Fibroblast of skin of left quadriceps (primary cell): ENCODE measurements around the gene POLR2J.
A peak's percentile ranks its signal among the peaks of the same experiment; 100 is the strongest.
"Not testable (repeated sequence)": the region's sequence is repeated elsewhere in the genome, so short reads cannot be mapped to it uniquely, and the experiment has no call there.

Source experiments
- DNase-seq, 2 experiments: peaks; one replicate each; pipeline ENCODE4 v3.0.0-alpha.2; 2013; ENCODE audit warnings: low read depth in 2 of 2

Gene POLR2J

GRCh38 chr7:102478314-102479208 is at the start of gene POLR2J:
TSS of gene POLR2J (minus strand) at chr7:102478922. CDS start at chr7:102478860, 62 bp downstream.
- DNase-seq, result peak; percentile 45 to 52

GRCh38 chr7:102527822-102528793 is 49.4 kb upstream of the POLR2J start:
- not testable (repeated sequence) for DNase-seq

GRCh38 chr7:102527182-102527581 is 48.5 kb upstream of the POLR2J start:
- not testable (repeated sequence) for DNase-seq

DNA sequence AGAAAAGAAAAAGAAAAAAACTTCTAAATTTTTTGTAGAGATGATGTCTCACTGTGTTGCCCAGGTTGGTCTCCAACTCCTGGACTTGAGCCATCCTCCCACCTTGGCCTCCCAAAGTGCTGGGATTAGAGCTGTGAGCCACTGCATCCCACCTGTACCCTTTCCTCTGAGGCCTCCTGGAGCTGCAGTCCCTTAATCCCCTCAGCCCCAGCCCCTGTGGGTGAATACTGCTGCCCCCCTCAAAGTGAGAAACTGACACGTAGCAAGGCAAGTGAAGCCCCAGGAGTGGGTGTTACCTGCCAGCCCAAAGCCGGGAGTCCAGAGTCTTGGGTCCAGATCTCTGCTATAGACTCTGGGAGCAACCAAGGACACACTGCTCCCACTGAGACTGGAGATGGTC is 46.1 kb upstream of the POLR2J start:
- not testable (repeated sequence) for DNase-seq

GRCh38 chr7:102520797-102521196 is 42.1 kb upstream of the POLR2J start:
- not testable (repeated sequence) for DNase-seq

DNA sequence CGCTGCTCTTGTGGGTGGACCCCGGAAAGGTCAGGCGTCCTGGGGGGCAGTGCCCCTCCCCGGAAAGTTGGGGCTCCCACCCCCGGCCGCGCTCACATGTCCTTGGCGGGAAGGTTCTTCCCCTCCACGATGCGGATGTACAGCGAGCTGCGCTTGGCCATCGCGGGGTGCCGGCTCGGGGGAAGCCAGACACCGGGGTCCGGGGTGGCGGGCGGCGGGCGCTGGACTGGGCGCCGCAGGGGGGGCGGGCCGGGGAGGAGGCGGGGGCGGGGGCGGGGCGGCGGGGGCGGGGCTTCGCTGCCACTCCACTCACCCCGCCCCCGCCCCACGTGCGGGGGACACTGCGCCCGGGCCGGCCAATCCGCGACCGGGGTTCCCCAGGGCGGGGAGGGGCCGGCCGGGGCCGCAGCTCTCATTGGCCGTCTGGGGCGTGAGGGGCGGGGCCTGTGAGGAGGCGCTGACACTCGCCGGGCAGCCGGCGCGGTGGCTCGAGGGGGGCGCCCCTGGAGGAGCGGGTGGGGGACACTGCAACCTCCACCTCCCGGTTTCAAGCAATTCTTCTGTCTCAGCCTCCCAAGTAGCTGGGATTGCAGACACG is 38.9 kb upstream of the POLR2J start, which contains the start of gene RASA4B:
TSS of gene RASA4B (minus strand) at position 228 of the 598 bp plus-strand sequence. CDS start at position 161, 67 bp downstream.
- DNase-seq, result not testable (repeated sequence)

DNA sequence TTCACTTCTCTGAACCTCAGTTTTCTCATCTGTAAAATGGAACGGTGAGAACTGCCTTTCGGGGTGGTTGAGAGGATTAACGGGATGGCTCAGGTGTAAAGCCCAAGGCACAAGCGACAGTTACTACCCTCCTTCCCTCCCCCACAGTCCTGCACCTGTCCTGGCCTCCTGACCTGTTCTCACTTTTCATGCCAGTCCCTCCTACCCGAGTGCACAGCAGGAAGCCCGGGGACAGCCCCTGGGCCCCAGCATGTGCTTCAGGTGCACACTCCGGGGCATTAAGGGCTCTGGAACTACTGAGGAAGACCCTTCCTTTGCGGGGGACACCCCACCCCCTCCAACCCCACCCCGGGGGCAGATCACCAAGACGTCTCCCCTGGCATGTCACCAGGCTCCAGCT is 38.2 kb upstream of the POLR2J start:
- not testable (repeated sequence) for DNase-seq

DNA sequence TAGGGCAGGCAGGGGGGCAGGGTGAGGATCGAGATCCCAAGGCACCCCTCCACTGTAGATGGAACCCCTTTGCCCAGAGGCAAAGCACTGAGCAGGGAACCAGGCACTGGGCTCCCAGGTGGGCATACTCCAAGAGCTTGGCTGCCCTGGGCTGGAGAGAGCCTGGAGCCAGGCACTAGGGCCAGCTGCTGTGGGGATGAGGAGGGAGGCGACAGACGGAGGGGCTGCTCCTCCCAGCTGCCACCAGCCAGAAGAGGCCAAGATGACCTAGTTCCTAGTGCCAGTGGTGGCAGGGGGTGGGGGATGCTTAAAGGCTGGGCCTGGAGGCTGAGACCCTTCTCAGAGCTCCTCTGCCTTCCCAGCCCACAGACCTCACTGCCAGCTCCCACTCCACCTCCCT is 37.2 kb upstream of the POLR2J start:
- not testable (repeated sequence) for DNase-seq

- DNase-seq, result not testable (repeated sequence)
Observed at GRCh38 chr7:102514881-102515721, 36.4 kb upstream of the POLR2J start.

DNA sequence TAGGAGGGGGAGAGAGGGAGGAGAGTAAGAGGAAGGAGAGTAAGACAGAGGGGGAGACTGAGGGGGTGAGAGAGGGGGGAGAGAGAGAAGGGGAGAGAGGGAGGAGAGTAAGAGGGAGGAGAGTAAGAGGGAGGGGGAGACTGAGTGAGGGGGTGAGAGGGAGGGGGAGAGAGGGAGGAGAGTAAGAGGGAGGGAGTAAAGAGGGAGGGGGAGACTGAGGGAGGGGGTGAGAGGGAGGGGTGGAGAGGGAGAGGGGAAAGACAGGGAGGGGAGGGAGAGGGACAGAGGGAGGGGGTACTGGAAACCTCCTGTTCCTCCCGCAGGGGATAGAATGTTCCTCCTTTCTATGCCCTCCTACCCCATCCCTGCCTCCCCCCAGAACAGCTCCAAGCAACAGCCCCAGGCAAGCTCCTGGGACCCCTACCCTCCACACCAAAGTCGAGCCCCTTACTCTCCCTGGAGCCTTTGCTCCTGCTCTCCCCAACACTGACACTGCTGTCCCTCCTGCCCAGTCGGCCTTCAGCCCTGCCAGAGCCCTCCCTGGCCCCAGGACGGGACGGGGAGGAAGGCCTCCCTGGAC is 34.0 kb upstream of the POLR2J start:
- peak; percentile 83 to 84 for DNase-seq

DNA sequence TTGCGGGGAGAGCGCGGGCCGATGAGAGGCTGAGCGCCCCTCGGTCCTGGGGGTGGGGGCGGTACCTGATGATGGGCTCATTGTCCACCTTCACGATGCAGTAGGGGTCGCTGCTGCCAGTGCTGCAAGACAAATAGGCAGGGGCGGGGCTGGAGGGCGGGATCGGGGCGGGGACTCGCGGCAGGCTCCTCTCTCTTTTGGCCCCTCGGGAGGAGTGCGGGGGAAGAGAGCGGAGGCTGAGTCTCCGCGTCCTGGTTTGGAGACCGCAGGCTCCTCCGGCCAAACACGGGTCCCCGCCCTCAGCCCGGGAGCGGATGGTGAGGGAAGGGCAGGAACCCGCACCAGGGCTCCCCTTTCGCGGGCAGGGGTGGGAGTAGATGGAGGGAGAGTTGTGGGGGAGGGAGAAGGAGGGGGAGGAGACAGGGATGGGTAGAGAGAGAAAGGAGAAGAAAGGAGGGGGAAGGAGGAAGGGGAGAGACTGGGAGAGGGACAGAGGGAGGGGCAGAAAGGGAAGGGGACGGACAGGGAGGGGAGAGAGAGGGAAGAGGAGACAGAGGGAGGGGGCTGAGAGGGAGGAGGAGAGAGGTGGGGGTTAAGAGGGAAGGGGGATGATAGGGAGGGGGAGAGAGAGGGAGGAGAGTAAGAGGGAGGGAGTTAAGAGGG is 33.3 kb upstream of the POLR2J start:
- DNase-seq, result not testable (repeated sequence)

DNA sequence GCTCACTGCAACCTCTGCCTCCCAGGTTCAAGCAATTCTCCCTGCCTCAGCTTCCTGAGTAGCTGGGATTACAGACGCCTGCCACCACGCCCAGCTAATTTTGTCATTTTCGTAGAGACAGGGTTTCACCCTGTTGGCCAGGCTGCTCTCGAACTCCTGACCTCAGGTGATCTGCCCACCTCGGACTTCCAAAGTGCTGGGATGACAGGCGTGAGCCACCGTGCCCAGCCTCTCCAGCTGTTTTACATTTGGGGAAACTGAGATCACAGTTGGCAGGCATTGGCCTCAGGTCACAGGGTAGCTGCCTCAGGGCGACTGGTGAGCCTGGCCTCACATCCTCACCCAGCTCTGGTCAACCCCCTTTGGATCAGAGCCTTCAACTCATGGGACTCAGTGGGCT is 31.9 kb upstream of the POLR2J start:
- not testable (repeated sequence) for DNase-seq

DNA sequence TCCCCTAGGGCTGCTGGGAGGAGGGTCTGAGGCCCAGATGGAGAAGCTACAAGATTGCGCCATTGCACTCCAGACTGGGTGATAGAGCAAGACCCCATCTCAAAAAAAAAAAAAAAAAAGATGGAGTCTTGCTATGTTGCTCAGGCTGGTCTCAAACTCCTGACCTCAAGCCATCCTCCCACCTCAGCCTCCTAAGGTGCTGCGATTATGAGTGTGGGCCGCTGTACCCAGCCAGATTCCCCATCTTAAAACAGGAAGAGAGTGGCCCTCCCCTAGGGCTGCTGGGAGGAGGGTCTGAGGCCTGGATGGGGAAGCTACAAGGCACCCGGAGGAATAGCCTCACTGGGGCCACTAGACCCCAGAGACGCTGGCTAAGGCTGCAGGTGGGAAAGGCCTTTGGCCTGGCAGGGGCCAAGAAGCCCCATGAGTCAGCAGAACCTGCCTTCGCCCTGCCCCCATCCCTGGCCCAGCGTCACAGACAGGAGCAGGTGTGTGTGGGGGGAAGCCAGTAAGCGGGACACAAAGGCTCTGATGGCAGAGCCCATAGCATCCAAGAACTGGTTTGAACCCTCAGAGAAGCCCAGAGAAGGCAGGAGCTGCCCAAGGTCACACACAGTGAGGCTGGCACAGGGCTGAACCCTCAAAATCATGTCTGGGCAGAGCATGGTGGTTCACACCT is 28.8 kb upstream of the POLR2J start:
- not testable (repeated sequence) for DNase-seq

GRCh38 chr7:102505298-102506185 is 26.8 kb upstream of the POLR2J start:
- not testable (repeated sequence) for DNase-seq

DNA sequence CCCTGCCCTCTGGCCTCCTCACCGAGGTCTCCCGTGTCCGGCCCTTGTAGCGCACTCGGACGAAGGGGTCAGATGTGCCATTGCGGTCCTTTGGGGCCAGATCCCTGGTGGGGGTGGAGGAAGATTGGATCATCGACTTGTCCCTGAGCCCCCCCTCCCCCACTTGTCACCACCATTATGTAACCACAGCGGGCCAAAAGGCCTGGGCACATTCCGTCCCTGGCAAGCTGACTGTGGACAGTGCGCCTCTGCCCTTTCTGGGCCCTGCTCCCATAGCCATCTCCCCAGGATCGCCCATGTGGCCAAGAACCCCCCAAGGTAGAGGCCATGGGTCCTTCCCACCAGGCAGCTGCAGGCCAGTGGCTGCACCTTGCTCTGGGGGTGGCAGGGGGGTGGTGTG is 24.4 kb upstream of the POLR2J start:
- not testable (repeated sequence) for DNase-seq

- not testable (repeated sequence) for DNase-seq
Observed at GRCh38 chr7:102498321-102498720, 19.6 kb upstream of the POLR2J start.

DNA sequence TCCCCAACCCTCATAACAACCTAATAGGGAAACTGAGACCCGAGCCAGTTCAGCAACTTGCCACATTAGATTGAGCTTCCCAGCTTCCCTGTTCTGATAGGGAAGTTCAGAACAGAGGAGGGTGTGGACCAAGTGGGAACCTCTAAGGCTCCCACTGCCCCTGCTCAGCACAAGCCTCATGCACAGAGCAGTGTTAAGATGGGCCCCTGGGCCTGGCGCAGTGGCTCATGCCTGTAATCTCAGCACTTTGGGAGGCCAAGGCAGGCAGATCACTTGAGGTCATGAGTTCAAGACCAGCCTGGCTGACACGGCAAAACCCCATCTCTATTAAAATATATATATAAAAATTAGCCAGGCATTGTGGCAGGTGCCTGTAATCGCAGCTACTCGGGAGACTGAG is 18.6 kb upstream of the POLR2J start:
- not testable (repeated sequence) for DNase-seq

- not testable (repeated sequence) for DNase-seq
Observed at GRCh38 chr7:102496861-102497260, 18.1 kb upstream of the POLR2J start.
